ENCODE data around the gene ZNF644.
"Not testable (repeated sequence)": the region's sequence is repeated elsewhere in the genome, so short reads cannot be mapped to it uniquely, and the experiment has no call there.

Gene ZNF644

DNA sequence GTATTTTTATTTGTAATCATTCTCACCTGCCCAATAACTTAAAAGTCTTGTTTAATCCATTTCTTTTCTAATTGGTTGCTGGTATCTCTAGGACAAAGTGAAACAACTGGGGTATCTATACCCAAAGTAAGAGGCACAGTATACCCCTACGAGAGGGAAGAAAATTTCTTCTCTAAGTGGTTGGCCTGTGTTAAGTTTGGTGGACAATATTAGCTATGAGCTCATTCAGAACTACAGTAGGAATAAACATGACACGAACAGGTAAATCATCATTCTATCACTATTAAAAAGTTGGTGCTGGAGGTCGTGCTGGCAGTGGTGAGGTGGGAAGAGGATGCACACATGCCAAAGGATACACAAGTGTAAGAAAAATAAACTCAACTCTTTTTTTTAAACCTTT lies 99.6 kb downstream of the ZNF644 start:
- Histone ChIP-seq H3K4me1 (ENCODE audit: control insufficient read depth in 1 of 2, insufficient read depth in 2 of 2, low read length in 2 of 2) (peaks cover 9 to 17% of the 10 kb centered on the region in 2 donors), H3K9me3 (ENCODE audit: control insufficient read depth in 1 of 2, low read length in 2 of 2) (no peaks in the 10 kb centered on the region), H3K36me3 (ENCODE audit: control insufficient read depth in 1 of 2, insufficient read depth in 2 of 2, low read length in 2 of 2) (peaks cover 0 to under 1% of the 10 kb centered on the region in 2 donors), H3K27ac (ENCODE audit: low read depth, low read length) (no peak overlapping the region), H3K9ac (ENCODE audit: low read depth in 1 of 2, low read length in 2 of 2) (no peak overlapping the region), H3K27me3 (ENCODE audit: control insufficient read depth in 1 of 2, insufficient read depth in 2 of 2, low read length in 2 of 2) (no peaks in the 10 kb centered on the region), H3K4me3 (ENCODE audit: low read depth in 1 of 2, low read length in 2 of 2) (no peak overlapping the region)

DNA sequence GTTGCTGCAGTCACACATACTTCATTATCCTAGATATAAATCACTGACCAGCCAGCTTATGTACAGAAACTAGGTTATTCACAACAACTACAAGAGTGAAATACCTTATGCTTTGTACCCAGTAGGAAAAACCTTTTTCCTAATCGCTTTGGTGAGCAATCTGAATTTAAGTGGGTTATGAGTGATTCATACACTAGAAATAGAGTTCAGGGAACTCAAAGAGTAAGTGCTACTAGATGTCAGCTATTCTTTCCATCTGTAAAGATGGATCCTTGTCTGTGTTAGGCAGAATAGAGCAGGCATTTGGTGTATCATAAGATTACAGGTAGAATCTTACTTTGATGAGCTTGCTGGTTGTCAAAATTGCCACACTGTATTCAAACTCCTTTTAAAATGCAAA lies 101.9 kb downstream of the ZNF644 start:
- no peak overlapping the region for H3K27ac ChIP-seq (ENCODE audit: low read depth, low read length)
- H3K4me1 ChIP-seq (ENCODE audit: control insufficient read depth in 1 of 2, insufficient read depth in 2 of 2, low read length in 2 of 2): peaks cover 9 to 10% of the 10 kb centered on the region in 2 donors
- peaks cover 0 to 11% of the 10 kb centered on the region in 2 donors for H3K36me3 ChIP-seq (ENCODE audit: control insufficient read depth in 1 of 2, insufficient read depth in 2 of 2, low read length in 2 of 2)

GRCh38 chr1:90919190-90919719 lies 102.6 kb downstream of the ZNF644 start:
- Histone ChIP-seq H3K27ac (ENCODE audit: low read depth, low read length) (no peak overlapping the region), H3K36me3 (ENCODE audit: control insufficient read depth in 1 of 2, insufficient read depth in 2 of 2, low read length in 2 of 2) (peaks cover 0 to 11% of the 10 kb centered on the region in 2 donors), H3K27me3 (ENCODE audit: control insufficient read depth in 1 of 2, insufficient read depth in 2 of 2, low read length in 2 of 2) (no peaks in the 10 kb centered on the region), H3K9me3 (ENCODE audit: control insufficient read depth in 1 of 2, low read length in 2 of 2) (no peaks in the 10 kb centered on the region), H3K9ac (ENCODE audit: low read depth in 1 of 2, low read length in 2 of 2) (no peak overlapping the region), H3K4me3 (ENCODE audit: low read depth in 1 of 2, low read length in 2 of 2) (no peak overlapping the region), H3K4me1 (ENCODE audit: control insufficient read depth in 1 of 2, insufficient read depth in 2 of 2, low read length in 2 of 2) (peaks cover 7 to 10% of the 10 kb centered on the region in 2 donors)

More for the DNA sequence above, 101.9 kb downstream of the ZNF644 start:
- H3K4me3 ChIP-seq (ENCODE audit: low read depth in 1 of 2, low read length in 2 of 2): no peak overlapping the region
- H3K9me3 ChIP-seq (ENCODE audit: control insufficient read depth in 1 of 2, low read length in 2 of 2): no peaks in the 10 kb centered on the region
- no peaks in the 10 kb centered on the region for H3K27me3 ChIP-seq (ENCODE audit: control insufficient read depth in 1 of 2, insufficient read depth in 2 of 2, low read length in 2 of 2)
- H3K9ac ChIP-seq (ENCODE audit: low read depth in 1 of 2, low read length in 2 of 2): no peak overlapping the region

- Histone ChIP-seq H3K9ac (ENCODE audit: low read depth in 1 of 2, low read length in 2 of 2) (no peak overlapping the region), H3K4me3 (ENCODE audit: low read depth in 1 of 2, low read length in 2 of 2) (no peak overlapping the region), H3K27ac (ENCODE audit: low read depth, low read length) (no peak overlapping the region), H3K36me3 (ENCODE audit: control insufficient read depth in 1 of 2, insufficient read depth in 2 of 2, low read length in 2 of 2) (peaks cover 0 to 2% of the 10 kb centered on the region in 2 donors), H3K4me1 (ENCODE audit: control insufficient read depth in 1 of 2, insufficient read depth in 2 of 2, low read length in 2 of 2) (no peaks in the 10 kb centered on the region), H3K27me3 (ENCODE audit: control insufficient read depth in 1 of 2, insufficient read depth in 2 of 2, low read length in 2 of 2) (no peaks in the 10 kb centered on the region), H3K9me3 (ENCODE audit: control insufficient read depth in 1 of 2, low read length in 2 of 2) (no peaks in the 10 kb centered on the region)
Observed at GRCh38 chr1:90911353-90911752, 110.5 kb downstream of the ZNF644 start.

DNA sequence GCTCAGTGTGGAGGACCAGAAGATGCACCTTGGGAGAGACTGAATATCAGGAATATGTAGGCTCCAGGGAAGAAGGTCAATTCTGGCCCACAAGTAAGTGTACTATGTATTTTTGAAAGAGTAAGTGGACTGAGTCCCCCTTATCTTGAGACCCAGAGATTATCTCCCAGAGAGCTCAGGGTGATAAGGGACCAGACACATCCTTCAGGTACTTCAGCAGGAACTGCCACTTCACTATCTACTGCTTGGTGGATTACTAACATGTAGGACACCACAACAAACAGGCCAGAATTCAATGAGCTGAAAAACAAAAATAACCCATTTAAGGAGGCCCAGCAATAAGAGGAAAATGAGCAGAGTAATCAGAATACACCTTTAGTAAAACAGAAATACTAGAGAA lies 119.2 kb downstream of the ZNF644 start:
- Histone ChIP-seq H3K36me3 (ENCODE audit: control insufficient read depth in 1 of 2, insufficient read depth in 2 of 2, low read length in 2 of 2) (peaks cover 8 to 11% of the 10 kb centered on the region in 2 donors), H3K9ac (ENCODE audit: low read depth in 1 of 2, low read length in 2 of 2) (no peak overlapping the region), H3K27ac (ENCODE audit: low read depth, low read length) (no peak overlapping the region), H3K27me3 (ENCODE audit: control insufficient read depth in 1 of 2, insufficient read depth in 2 of 2, low read length in 2 of 2) (no peaks in the 10 kb centered on the region), H3K4me3 (ENCODE audit: low read depth in 1 of 2, low read length in 2 of 2) (no peak overlapping the region), H3K9me3 (ENCODE audit: control insufficient read depth in 1 of 2, low read length in 2 of 2) (no peaks in the 10 kb centered on the region), H3K4me1 (ENCODE audit: control insufficient read depth in 1 of 2, insufficient read depth in 2 of 2, low read length in 2 of 2) (no peaks in the 10 kb centered on the region)

DNA sequence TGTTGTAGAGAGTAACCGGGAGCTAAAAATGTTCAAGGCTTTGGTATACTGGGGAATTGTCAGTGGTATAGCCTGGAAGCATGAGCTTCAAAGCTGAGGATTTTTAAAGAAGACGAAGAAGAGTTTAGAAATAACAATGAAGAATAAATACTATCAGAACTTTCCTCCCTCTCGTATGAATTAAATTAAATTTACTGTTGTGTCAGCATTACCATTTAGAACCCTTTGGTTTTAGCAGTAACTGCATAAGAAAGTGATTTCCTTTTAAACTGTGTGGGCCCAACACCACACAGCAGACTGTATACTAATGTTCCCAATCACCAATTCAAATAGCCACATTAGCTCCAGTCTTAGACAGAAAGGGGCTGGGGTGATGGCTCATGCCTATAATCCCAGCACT lies 122.6 kb downstream of the ZNF644 start:
- Histone ChIP-seq H3K27ac (ENCODE audit: low read depth, low read length) (no peak overlapping the region), H3K9me3 (ENCODE audit: control insufficient read depth in 1 of 2, low read length in 2 of 2) (no peaks in the 10 kb centered on the region), H3K4me3 (ENCODE audit: low read depth in 1 of 2, low read length in 2 of 2) (no peak overlapping the region), H3K36me3 (ENCODE audit: control insufficient read depth in 1 of 2, insufficient read depth in 2 of 2, low read length in 2 of 2) (peaks cover 8 to 10% of the 10 kb centered on the region in 2 donors), H3K9ac (ENCODE audit: low read depth in 1 of 2, low read length in 2 of 2) (no peak overlapping the region), H3K4me1 (ENCODE audit: control insufficient read depth in 1 of 2, insufficient read depth in 2 of 2, low read length in 2 of 2) (no peaks in the 10 kb centered on the region), H3K27me3 (ENCODE audit: control insufficient read depth in 1 of 2, insufficient read depth in 2 of 2, low read length in 2 of 2) (no peaks in the 10 kb centered on the region)

DNA sequence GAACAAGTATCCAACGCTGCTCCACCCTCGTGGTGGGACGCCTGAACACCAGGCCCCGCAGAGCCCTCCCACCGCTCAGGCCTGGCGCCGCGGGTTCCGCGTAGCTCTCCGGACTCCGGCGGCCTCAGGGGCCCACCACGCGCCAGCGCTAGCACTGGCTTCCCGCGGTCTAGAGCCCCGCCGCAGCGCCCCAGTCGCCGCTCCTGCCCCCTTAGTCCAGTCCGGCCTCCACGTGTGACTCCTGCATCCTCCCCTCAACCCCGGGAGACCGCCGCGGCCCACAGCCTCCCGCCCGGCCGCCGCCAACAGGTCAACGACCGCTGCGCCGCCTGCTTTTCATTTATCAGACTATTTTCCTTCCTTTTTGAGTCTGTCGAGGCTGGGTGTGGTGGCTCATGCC lies 128.2 kb downstream of the ZNF644 start:
- H3K36me3 ChIP-seq (ENCODE audit: control insufficient read depth in 1 of 2, insufficient read depth in 2 of 2, low read length in 2 of 2); H3K4me3 ChIP-seq (ENCODE audit: low read depth in 1 of 2, low read length in 2 of 2); H3K9ac ChIP-seq (ENCODE audit: low read depth in 1 of 2, low read length in 2 of 2); H3K27ac ChIP-seq (ENCODE audit: low read depth, low read length); H3K27me3 ChIP-seq (ENCODE audit: control insufficient read depth in 1 of 2, insufficient read depth in 2 of 2, low read length in 2 of 2); H3K4me1 ChIP-seq (ENCODE audit: control insufficient read depth in 1 of 2, insufficient read depth in 2 of 2, low read length in 2 of 2); H3K9me3 ChIP-seq (ENCODE audit: control insufficient read depth in 1 of 2, low read length in 2 of 2): not testable (repeated sequence)

GRCh38 chr1:90892884-90893283 lies 129.0 kb downstream of the ZNF644 start:
- H3K9me3 ChIP-seq (ENCODE audit: control insufficient read depth in 1 of 2, low read length in 2 of 2); H3K9ac ChIP-seq (ENCODE audit: low read depth in 1 of 2, low read length in 2 of 2); H3K36me3 ChIP-seq (ENCODE audit: control insufficient read depth in 1 of 2, insufficient read depth in 2 of 2, low read length in 2 of 2); H3K27me3 ChIP-seq (ENCODE audit: control insufficient read depth in 1 of 2, insufficient read depth in 2 of 2, low read length in 2 of 2); H3K27ac ChIP-seq (ENCODE audit: low read depth, low read length); H3K4me3 ChIP-seq (ENCODE audit: low read depth in 1 of 2, low read length in 2 of 2); H3K4me1 ChIP-seq (ENCODE audit: control insufficient read depth in 1 of 2, insufficient read depth in 2 of 2, low read length in 2 of 2): not testable (repeated sequence)

- not testable (repeated sequence) for H3K27me3 ChIP-seq (ENCODE audit: control insufficient read depth in 1 of 2, insufficient read depth in 2 of 2, low read length in 2 of 2); H3K9me3 ChIP-seq (ENCODE audit: control insufficient read depth in 1 of 2, low read length in 2 of 2); H3K4me1 ChIP-seq (ENCODE audit: control insufficient read depth in 1 of 2, insufficient read depth in 2 of 2, low read length in 2 of 2); H3K27ac ChIP-seq (ENCODE audit: low read depth, low read length); H3K4me3 ChIP-seq (ENCODE audit: low read depth in 1 of 2, low read length in 2 of 2); H3K9ac ChIP-seq (ENCODE audit: low read depth in 1 of 2, low read length in 2 of 2); H3K36me3 ChIP-seq (ENCODE audit: control insufficient read depth in 1 of 2, insufficient read depth in 2 of 2, low read length in 2 of 2)
Observed at GRCh38 chr1:90892196-90892595, 129.6 kb downstream of the ZNF644 start.

- H3K27me3 ChIP-seq (ENCODE audit: control insufficient read depth in 1 of 2, insufficient read depth in 2 of 2, low read length in 2 of 2); H3K36me3 ChIP-seq (ENCODE audit: control insufficient read depth in 1 of 2, insufficient read depth in 2 of 2, low read length in 2 of 2); H3K4me3 ChIP-seq (ENCODE audit: low read depth in 1 of 2, low read length in 2 of 2); H3K4me1 ChIP-seq (ENCODE audit: control insufficient read depth in 1 of 2, insufficient read depth in 2 of 2, low read length in 2 of 2); H3K9ac ChIP-seq (ENCODE audit: low read depth in 1 of 2, low read length in 2 of 2); H3K9me3 ChIP-seq (ENCODE audit: control insufficient read depth in 1 of 2, low read length in 2 of 2); H3K27ac ChIP-seq (ENCODE audit: low read depth, low read length): not testable (repeated sequence)
Observed at GRCh38 chr1:90891756-90892155, 130.1 kb downstream of the ZNF644 start.

GRCh38 chr1:90882221-90882620 lies 139.6 kb downstream of the ZNF644 start:
- Histone ChIP-seq H3K36me3 (ENCODE audit: control insufficient read depth in 1 of 2, insufficient read depth in 2 of 2, low read length in 2 of 2) (no peaks in the 10 kb centered on the region), H3K27me3 (ENCODE audit: control insufficient read depth in 1 of 2, insufficient read depth in 2 of 2, low read length in 2 of 2) (no peaks in the 10 kb centered on the region), H3K9ac (ENCODE audit: low read depth in 1 of 2, low read length in 2 of 2) (no peak overlapping the region), H3K4me3 (ENCODE audit: low read depth in 1 of 2, low read length in 2 of 2) (no peak overlapping the region), H3K9me3 (ENCODE audit: control insufficient read depth in 1 of 2, low read length in 2 of 2) (peaks cover 15 to 26% of the 10 kb centered on the region in 2 donors), H3K4me1 (ENCODE audit: control insufficient read depth in 1 of 2, insufficient read depth in 2 of 2, low read length in 2 of 2) (no peaks in the 10 kb centered on the region), H3K27ac (ENCODE audit: low read depth, low read length) (no peak overlapping the region)

Measured in duodenal mucosa (tissue), 2 donors.